NB4 (cell line): ENCODE measurements around the gene SLC6A18.

Experiments
- MAX ChIP-seq: IDR thresholded peaks from 2 replicates; pipeline ENCODE4 v1.6.1; 2011; ENCODE audit warnings: low read depth, low read length
- POLR2A ChIP-seq: IDR thresholded peaks from 2 replicates; pipeline ENCODE4 v1.6.1; 2011; ENCODE audit warnings: mild to moderate bottlenecking; ENCODE audit not compliant: insufficient read length; ENCODE audit errors: extremely low read depth
- TF ChIP-seq, protein P1 (sequence below): IDR thresholded peaks from one replicate; pipeline ENCODE4 v1.5.1; 2012; ENCODE audit warnings: low read depth, low read length

- TF ChIP-seq, protein P1, sequence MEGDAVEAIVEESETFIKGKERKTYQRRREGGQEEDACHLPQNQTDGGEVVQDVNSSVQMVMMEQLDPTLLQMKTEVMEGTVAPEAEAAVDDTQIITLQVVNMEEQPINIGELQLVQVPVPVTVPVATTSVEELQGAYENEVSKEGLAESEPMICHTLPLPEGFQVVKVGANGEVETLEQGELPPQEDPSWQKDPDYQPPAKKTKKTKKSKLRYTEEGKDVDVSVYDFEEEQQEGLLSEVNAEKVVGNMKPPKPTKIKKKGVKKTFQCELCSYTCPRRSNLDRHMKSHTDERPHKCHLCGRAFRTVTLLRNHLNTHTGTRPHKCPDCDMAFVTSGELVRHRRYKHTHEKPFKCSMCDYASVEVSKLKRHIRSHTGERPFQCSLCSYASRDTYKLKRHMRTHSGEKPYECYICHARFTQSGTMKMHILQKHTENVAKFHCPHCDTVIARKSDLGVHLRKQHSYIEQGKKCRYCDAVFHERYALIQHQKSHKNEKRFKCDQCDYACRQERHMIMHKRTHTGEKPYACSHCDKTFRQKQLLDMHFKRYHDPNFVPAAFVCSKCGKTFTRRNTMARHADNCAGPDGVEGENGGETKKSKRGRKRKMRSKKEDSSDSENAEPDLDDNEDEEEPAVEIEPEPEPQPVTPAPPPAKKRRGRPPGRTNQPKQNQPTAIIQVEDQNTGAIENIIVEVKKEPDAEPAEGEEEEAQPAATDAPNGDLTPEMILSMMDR, result no peak
- TF ChIP-seq POLR2A (no peak), MAX (no peak)
Measured at GRCh38 chr5:1199649-1200494, 25.3 kb upstream of the SLC6A18 start.
